Measurements from ENCODE around the gene DPP6.

- TF ChIP-seq PKNOX1 (IDR thresholded peaks at IDR 0.05) (no peak), LEF1 (IDR thresholded peaks at IDR 0.05; ENCODE audit: borderline replicate concordance) (no peak), FOXK2 (IDR thresholded peaks at IDR 0.05) (no peak), ELF4 (IDR thresholded peaks at IDR 0.05) (no peak), SP1 (IDR thresholded peaks at IDR 0.05) (no peak), FOXA1 (IDR thresholded peaks at IDR 0.05) (no peak), TARDBP (IDR thresholded peaks at IDR 0.05) (no peak), NFRKB (IDR thresholded peaks at IDR 0.05) (no peak), FOXM1 (IDR thresholded peaks at IDR 0.05; ENCODE audit: borderline replicate concordance) (no peak), BHLHE40 (IDR thresholded peaks at IDR 0.05; ENCODE audit: borderline replicate concordance) (no peak), SUZ12 (IDR thresholded peaks at IDR 0.05) (no peak), ARNT (IDR thresholded peaks at IDR 0.05) (no peak), L3MBTL2 (conservative IDR thresholded peaks at IDR 0.05) (no peak), HDGF (IDR thresholded peaks at IDR 0.05; ENCODE audit: borderline replicate concordance) (no peak)
Observed at GRCh38 chr7:154559454-154559853, 507.3 kb downstream of the DPP6 start.

Measured in HEK293T (cell line).